Endothelial cell (in vitro differentiated cells): ENCODE results near the gene ACAD11. TPM values are rescaled to one million over a fixed set of nuclear protein-coding genes. Genes with fewer than 3 reads are reported as not detected.

Experiments
- DNase-seq: peaks from one replicate; pipeline ENCODE4 v3.0.0; 2021; ENCODE audit warnings: low spot score
- H3K27ac Mint-ChIP-seq: one replicate; pipeline ENCODE4 v1.8.0; 2021; ENCODE audit warnings: mixed read lengths, inconsistent platforms; ENCODE audit not compliant: unreplicated experiment
- H3K27me3 Mint-ChIP-seq: one replicate; pipeline ENCODE4 v1.8.0; 2021; ENCODE audit warnings: mild to moderate bottlenecking, moderate library complexity, mixed read lengths, inconsistent platforms; ENCODE audit not compliant: unreplicated experiment
- H3K36me3 Mint-ChIP-seq: one replicate; pipeline ENCODE4 v1.8.0; 2021; ENCODE audit warnings: mild to moderate bottlenecking, low read depth, mixed read lengths, inconsistent platforms; ENCODE audit not compliant: unreplicated experiment
- H3K4me1 Mint-ChIP-seq: one replicate; pipeline ENCODE4 v1.8.0; 2021; ENCODE audit warnings: mild to moderate bottlenecking, mixed read lengths, inconsistent platforms; ENCODE audit not compliant: unreplicated experiment
- H3K4me3 Mint-ChIP-seq: one replicate; pipeline ENCODE4 v1.8.0; 2021; ENCODE audit warnings: mild to moderate bottlenecking, mixed read lengths, inconsistent platforms; ENCODE audit not compliant: unreplicated experiment
- H3K9me3 Mint-ChIP-seq: one replicate; pipeline ENCODE4 v1.8.0; 2021; ENCODE audit warnings: mixed read lengths, inconsistent platforms; ENCODE audit not compliant: unreplicated experiment
- CTCF ChIP-seq: fragments of 200-600 bp; sonication (generic); IDR thresholded peaks from one replicate; pipeline ENCODE4 v1.5.0; 2021; ENCODE audit warnings: antibody characterized with exemption; ENCODE audit not compliant: unreplicated experiment
- total RNA-seq: library from RNA; stranded (reverse); fragmentation: NEBNext Ultra II Directional; extraction: Animal tissue kit (Norgen Biotek cat#: 25700); gene quantifications from one replicate; pipeline ENCODE4 v1.2.1, GENCODE V29; 2021; ENCODE audit not compliant: unreplicated experiment

Gene ACAD11
- total RNA-seq, 1 donor from 2014 or later, result 20.0 TPM

GRCh38 chr3:132630612-132631011 lies 29.0 kb downstream of the ACAD11 start:
- Mint-ChIP-seq H3K36me3 (peaks cover 7% of the 10 kb centered on the region), H3K4me1 (peaks cover 8% of the 10 kb centered on the region), H3K9me3 (no peaks in the 10 kb centered on the region), H3K4me3 (no peak overlapping the region), H3K27me3 (no peaks in the 10 kb centered on the region), H3K27ac (no peak overlapping the region)
- no peak for DNase-seq
- TF ChIP-seq CTCF, result no peak

- no peaks in the 10 kb centered on the region for H3K9me3 Mint-ChIP-seq
- H3K4me1 Mint-ChIP-seq, result peaks cover 8% of the 10 kb centered on the region
- DNase-seq, result no peak
- no peaks in the 10 kb centered on the region for H3K27me3 Mint-ChIP-seq
- peaks cover under 1% of the 10 kb centered on the region for H3K36me3 Mint-ChIP-seq
- H3K4me3 Mint-ChIP-seq, result no peak overlapping the region
- no peak overlapping the region for H3K27ac Mint-ChIP-seq
- TF ChIP-seq CTCF, result no peak
Observed at GRCh38 chr3:132629928-132630327, 29.7 kb downstream of the ACAD11 start.

- Mint-ChIP-seq H3K27ac (no peak overlapping the region), H3K27me3 (no peaks in the 10 kb centered on the region), H3K4me3 (no peak overlapping the region), H3K4me1 (peaks cover 8% of the 10 kb centered on the region), H3K9me3 (no peaks in the 10 kb centered on the region), H3K36me3 (no peaks in the 10 kb centered on the region)
- DNase-seq, result no peak
- TF ChIP-seq CTCF, result no peak
Observed at GRCh38 chr3:132628157-132628556, 31.5 kb downstream of the ACAD11 start.

GRCh38 chr3:132626955-132627354 lies 32.7 kb downstream of the ACAD11 start:
- TF ChIP-seq CTCF, result no peak
- Mint-ChIP-seq H3K4me3 (no peak overlapping the region), H3K27me3 (no peaks in the 10 kb centered on the region), H3K4me1 (peaks cover 11% of the 10 kb centered on the region), H3K36me3 (no peaks in the 10 kb centered on the region), H3K27ac (peak overlapping the region; percentile 67), H3K9me3 (no peaks in the 10 kb centered on the region)
- no peak for DNase-seq

- peaks cover 24% of the 10 kb centered on the region for H3K4me1 Mint-ChIP-seq
- no peaks in the 10 kb centered on the region for H3K9me3 Mint-ChIP-seq
- H3K4me3 Mint-ChIP-seq, result no peak overlapping the region
- no peak for TF ChIP-seq CTCF
- no peak for DNase-seq
- H3K27ac Mint-ChIP-seq, result no peak overlapping the region
- no peaks in the 10 kb centered on the region for H3K27me3 Mint-ChIP-seq
- H3K36me3 Mint-ChIP-seq, result peaks cover 7% of the 10 kb centered on the region
Observed at GRCh38 chr3:132625613-132626012, 34.0 kb downstream of the ACAD11 start.
